ENCODE data around the gene SLC6A11.

The SLC6A11 gene

DNA sequence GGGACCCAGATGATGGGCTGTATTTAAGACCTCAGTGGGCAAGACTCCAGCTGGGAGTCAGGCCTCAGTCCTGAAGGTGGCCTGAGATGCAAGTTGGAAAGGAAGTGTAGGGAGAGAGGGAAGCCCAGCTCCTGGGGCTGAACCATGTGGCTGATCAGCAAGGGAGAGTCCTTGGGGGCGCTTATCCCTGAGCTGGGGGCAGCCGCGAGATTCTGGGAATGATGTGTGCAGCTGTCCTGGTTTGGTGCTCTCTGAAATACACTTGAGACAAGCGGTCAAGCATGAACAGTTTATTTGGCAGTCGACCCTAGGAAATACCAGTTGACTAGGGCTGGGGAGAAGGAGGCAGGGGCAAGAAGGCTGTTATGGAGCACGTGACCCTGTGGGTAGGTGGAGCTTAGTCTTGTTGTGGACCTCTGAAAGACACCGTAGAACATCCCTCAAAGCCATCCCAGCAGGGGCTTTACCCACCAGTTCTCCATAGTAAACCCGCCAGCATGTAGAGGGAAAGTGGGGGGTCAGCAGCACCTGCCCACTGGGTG, 41.8 kb upstream of the SLC6A11 start:
- TF ChIP-seq CTCF (conservative IDR thresholded peaks at IDR 0.05; ENCODE audit: low read length) = no peak
- H3K4me3 ChIP-seq (ENCODE audit: low read length) = no peak overlapping the region
- no peak for DNase-seq (ENCODE audit: low read depth)

DNA sequence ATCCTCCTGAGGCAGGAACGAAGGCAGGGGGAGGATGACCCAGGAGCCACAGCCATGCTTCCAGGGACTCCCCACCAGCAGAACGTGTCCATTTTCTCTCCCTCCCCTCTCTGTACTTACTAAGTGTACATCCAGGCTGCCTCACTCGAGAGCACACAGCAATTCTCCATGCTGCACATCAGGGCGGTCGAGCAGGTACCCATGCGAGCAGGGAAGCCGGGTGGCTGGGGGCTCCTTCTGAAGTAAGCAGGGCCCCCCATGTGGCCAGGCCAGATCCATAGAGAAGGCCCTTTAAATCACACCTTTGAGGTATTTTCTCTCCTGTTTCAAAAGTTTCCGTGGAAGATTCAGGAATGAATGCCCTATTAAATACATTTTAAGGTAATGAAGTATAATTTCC, 41.2 kb upstream of the SLC6A11 start:
- H3K4me3 ChIP-seq (ENCODE audit: low read length) = no peak overlapping the region
- DNase-seq (ENCODE audit: low read depth) = no peak
- no peak for TF ChIP-seq CTCF (conservative IDR thresholded peaks at IDR 0.05; ENCODE audit: low read length)

DNA sequence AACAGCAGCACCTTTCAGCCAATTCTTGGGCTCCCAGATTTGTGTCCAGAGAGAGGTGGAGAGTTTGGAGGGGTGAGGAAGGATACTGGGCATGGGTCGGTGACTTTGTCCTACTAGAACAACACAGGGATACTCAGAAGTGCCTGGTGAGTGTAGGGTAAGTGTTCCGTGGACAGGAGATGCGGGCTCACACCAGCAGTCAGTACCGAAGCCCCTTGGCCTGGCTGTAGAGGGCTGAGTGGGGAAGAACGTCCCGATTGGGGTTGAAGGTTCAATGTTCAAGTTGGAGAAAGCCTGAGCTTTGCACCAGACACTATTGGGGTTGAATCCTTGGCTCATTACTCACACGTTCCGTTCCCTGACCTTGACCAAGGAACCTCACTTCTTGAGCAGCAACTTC, 40.8 kb upstream of the SLC6A11 start:
- H3K4me3 ChIP-seq (ENCODE audit: low read length) = no peak overlapping the region
- TF ChIP-seq CTCF (conservative IDR thresholded peaks at IDR 0.05; ENCODE audit: low read length) = no peak
- no peak for DNase-seq (ENCODE audit: low read depth)

DNA sequence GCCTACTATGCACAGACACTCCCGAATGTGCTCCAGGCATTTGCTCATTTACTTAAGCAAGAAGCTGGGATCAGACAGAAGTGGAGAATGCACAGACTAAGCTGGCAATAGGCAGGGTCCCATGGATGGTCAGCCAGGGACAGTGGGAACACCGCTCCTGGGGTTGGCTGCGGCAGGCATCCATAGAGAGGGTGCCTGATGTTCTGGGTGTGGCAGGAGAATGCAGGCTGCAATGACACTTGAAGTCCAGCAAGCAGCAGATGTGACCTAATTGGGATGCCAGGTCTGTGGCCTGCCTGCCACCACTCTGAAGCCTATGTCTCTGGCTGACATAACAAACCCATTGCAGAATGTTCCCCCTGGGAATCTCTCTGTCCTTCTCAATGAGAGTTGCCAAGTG, 40.2 kb upstream of the SLC6A11 start:
- DNase-seq (ENCODE audit: low read depth) = no peak
- no peak for TF ChIP-seq CTCF (conservative IDR thresholded peaks at IDR 0.05; ENCODE audit: low read length)

DNA sequence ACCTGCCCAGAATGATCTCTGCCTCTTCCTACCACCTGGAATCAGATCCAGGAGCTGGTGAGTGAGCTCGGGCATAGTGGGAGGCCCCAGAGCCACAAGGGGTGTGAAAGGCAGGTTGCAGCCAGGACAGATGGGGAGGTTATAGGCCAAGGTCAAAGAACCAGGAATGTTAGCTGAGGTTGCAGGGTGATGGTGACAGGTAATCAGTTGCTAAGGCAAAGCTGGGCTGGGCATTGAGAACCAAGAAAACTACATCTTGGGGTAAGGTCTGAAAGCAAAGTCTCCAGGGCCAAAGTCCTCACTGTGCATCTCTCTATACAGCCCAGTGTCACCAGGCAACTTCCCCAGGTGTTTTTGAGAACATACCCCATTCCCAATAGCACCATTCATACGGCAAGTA, 38.4 kb upstream of the SLC6A11 start:
- TF ChIP-seq CTCF (conservative IDR thresholded peaks at IDR 0.05; ENCODE audit: low read length) = no peak
- no peak for DNase-seq (ENCODE audit: low read depth)
- H3K4me3 ChIP-seq (ENCODE audit: low read length) = no peak overlapping the region

More for the DNA sequence above, 40.2 kb upstream of the SLC6A11 start:
- no peak overlapping the region for H3K4me3 ChIP-seq (ENCODE audit: low read length)

GRCh38 chr3:10778492-10779292, 37.3 kb upstream of the SLC6A11 start:
- DNase-seq (ENCODE audit: low read depth) = no peak
- H3K4me3 ChIP-seq (ENCODE audit: low read length) = no peak overlapping the region
- TF ChIP-seq CTCF (conservative IDR thresholded peaks at IDR 0.05; ENCODE audit: low read length) = no peak

- no peak overlapping the region for H3K4me3 ChIP-seq (ENCODE audit: low read length)
- TF ChIP-seq CTCF (conservative IDR thresholded peaks at IDR 0.05; ENCODE audit: low read length) = no peak
- DNase-seq (ENCODE audit: low read depth) = no peak
These were observed 36.7 kb upstream of the SLC6A11 start for GRCh38 chr3:10779293-10779805.

Data from AG10803 (cell line).